ENCODE results near the gene VASP.
A peak's percentile ranks its signal among the peaks of the same experiment; 100 is the strongest.

Gene VASP

GRCh38 chr19:45569619-45570421, 62.5 kb downstream of the VASP start:
- no peak overlapping the region for H3K4me3 ChIP-seq (ENCODE audit: low read depth, low read length)
- DNase-seq (ENCODE audit: low read depth): no peak
- TF ChIP-seq, protein P1, sequence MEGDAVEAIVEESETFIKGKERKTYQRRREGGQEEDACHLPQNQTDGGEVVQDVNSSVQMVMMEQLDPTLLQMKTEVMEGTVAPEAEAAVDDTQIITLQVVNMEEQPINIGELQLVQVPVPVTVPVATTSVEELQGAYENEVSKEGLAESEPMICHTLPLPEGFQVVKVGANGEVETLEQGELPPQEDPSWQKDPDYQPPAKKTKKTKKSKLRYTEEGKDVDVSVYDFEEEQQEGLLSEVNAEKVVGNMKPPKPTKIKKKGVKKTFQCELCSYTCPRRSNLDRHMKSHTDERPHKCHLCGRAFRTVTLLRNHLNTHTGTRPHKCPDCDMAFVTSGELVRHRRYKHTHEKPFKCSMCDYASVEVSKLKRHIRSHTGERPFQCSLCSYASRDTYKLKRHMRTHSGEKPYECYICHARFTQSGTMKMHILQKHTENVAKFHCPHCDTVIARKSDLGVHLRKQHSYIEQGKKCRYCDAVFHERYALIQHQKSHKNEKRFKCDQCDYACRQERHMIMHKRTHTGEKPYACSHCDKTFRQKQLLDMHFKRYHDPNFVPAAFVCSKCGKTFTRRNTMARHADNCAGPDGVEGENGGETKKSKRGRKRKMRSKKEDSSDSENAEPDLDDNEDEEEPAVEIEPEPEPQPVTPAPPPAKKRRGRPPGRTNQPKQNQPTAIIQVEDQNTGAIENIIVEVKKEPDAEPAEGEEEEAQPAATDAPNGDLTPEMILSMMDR (IDR thresholded peaks at IDR 0.05; ENCODE audit: control insufficient read depth, extremely low read depth, insufficient read depth): peak; percentile 30; the same call in 1 of the 2 replicates

- DNase-seq (ENCODE audit: low read depth): no peak
- no peak overlapping the region for H3K4me3 ChIP-seq (ENCODE audit: low read depth, low read length)
- TF ChIP-seq, protein P1 (IDR thresholded peaks at IDR 0.05; ENCODE audit: control insufficient read depth, extremely low read depth, insufficient read depth): no peak
Measured at GRCh38 chr19:45571457-45572220, 64.4 kb downstream of the VASP start.

DNA sequence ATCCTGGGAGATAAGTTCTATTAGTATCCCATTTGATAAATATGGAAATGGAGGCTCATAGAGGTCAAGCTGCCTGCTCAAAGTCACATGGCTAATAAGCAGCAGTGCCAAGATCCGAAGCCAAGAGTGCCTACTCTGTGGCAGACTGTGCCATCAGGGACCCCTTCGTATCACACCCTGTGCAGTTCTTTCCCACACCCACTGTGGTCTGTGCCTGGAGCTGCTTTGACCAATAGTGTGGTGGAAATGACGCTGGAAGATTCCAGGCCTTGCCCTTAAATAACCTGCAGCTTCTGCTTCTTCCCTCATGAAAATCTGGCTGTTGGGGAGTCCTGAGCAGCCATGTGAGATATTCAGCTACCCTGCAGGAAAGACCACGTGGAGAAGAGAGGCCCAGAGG, 67.2 kb downstream of the VASP start:
- DNase-seq (ENCODE audit: low read depth): no peak
- TF ChIP-seq, protein P1 (IDR thresholded peaks at IDR 0.05; ENCODE audit: control insufficient read depth, extremely low read depth, insufficient read depth): no peak
- no peak overlapping the region for H3K4me3 ChIP-seq (ENCODE audit: low read depth, low read length)

DNA sequence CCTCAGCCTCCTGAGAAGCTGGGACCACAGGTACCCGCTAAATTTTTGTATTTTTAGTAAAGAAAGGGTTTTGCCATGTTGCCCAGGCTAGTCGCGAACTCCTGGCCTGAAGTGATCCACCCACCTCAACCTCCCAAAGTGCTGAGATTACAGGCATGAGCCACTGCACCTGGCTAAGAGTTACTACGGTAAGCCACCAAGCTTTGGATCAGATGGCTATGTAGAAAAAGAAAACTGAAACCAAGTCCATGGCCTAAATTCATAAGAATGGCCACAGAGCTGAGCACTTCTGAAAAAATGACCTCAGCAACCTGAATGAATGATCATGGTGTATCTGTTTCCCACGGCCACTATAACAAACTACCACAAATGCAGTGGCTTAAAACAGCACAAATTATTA, 67.9 kb downstream of the VASP start:
- TF ChIP-seq, protein P1 (IDR thresholded peaks at IDR 0.05; ENCODE audit: control insufficient read depth, extremely low read depth, insufficient read depth): no peak
- DNase-seq (ENCODE audit: low read depth): no peak
- no peak overlapping the region for H3K4me3 ChIP-seq (ENCODE audit: low read depth, low read length)

Measured in LNCaP clone FGC (cell line).